NCI-H526 (cell line): ENCODE data around the gene IL17REL.
"Not testable (repeated sequence)": the region's sequence is repeated elsewhere in the genome, so short reads cannot be mapped to it uniquely, and the experiment has no call there.

Experiments used
- DNase-seq, 2 experiments: peaks; one replicate each; lab custom pipeline; 2025; lab: John Stamatoyannopoulos, UW

Gene IL17REL

DNA sequence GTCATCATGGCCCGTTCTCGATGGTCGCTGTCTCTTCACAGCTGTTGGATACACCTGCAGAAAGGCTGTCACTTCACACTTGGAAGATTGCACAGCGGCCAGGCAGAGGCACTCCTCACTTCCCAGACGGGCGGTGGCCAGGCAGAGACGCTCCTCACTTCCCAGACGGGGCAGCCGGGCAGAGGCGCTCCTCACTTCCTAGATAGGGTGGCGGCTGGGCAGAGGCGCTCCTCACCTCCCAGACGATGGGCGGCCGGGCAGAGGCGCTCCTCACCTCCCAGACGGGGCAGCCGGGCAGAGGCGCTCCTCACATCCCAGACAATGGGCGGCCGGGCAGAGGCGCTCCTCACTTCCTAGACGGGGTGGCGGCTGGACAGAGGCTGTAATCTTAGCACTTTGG, 22.7 kb downstream of the IL17REL start:
- DNase-seq = not testable (repeated sequence)

GRCh38 chr22:49986325-49986724, 26.2 kb downstream of the IL17REL start:
- no peak for DNase-seq

GRCh38 chr22:49983148-49984042, 29.2 kb downstream of the IL17REL start:
- no peak for DNase-seq

- DNase-seq = not testable (repeated sequence)
These were observed 30.8 kb downstream of the IL17REL start for GRCh38 chr22:49981799-49982198.

- DNase-seq = peak in 1 of 2 experiments; percentile 23
These were observed 32.8 kb downstream of the IL17REL start for GRCh38 chr22:49979587-49980264.

DNA sequence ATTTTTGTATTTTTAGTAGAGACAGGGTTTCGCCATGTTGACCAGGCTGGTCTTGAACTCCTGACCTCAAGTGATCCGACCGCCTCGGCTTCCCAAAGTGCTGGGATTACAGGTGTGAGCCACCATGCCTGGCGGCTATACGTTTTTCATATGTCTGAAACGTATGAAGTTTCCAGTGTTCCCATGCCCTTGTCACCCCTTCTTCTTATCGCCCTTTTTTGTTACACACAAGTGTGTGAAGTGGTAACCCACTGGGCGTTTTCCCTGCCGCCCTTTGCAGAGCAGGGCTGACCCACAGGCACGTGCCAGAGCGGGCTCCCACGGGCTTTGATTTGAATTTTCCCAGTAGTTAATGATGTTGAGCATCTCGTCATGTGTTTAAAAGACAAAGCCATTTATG, 35.0 kb downstream of the IL17REL start:
- no peak for DNase-seq

DNA sequence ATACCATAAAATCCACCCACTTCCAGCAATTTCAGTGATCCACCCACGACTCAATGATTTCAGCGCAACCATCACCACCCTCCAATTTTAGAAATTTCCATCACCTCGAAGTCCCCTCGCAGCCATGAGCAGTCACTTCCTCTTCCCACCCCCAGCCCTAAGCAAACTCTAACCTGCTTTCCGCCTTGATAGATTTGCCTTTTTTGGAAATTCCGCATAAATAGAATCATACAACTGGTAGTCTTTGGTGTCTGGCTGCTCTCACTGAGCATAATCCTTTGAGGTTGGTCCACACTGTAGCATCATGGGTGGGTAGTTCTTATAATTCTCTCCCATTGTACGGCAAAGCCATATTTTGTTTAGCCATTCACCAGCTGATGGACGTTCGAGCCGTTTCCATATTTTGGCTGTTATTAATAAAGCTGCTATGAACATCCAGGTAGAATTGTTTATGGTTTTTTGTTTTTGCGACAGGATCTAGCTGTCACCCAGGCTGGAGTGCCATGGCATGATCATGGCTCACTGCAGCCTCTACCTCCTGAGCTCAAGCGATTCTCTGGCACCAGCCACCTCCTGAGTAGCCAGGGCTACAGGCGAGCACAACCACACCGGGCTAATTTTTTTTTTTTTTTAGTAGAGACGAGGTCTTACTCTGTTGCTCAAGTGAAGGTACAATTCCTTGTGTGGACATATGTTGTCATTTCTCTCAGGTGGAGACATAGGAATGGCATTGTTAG, 36.0 kb downstream of the IL17REL start:
- DNase-seq = no peak

DNA sequence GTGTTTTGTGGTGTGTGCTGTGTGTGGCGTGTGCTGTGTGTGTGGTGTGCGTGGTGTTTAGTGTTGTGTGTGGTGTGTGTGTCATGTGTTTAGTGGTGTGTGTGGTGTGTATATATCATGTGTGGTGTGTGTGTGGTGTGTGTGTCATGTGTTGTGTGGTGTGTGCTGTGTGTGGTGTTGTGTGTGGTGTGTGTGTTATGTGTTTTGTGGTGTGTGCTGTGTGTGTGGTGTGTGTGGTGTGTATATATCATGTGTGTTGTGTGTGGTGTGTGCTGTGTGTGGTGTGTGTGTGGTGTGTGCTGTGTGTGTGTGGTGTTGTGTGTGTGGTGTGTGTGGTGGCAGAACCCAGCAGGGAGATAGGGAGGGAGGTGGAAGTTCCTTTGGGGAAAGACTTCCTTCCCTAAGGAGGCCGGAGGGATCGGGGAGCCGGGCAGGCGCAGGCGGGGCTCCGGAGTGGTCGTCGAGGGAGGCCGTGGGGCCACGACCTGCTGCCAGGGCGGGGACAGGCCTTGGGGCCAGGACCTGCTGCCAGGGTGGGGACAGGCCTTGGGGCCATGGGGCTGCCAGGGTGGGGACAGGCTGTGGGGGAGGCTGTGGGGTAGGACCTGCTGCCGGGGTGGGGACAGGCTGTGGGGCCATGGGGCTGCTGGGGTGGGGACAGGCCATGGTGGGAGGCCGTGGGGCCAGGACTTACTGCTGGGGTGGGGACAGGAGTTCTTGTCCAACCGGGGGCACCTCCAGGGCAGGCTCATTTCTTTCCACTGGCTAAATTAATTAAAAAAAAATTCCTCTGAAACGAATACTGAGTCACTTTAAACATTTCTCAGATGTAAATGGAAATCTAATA, 36.8 kb downstream of the IL17REL start:
- no peak for DNase-seq

DNA sequence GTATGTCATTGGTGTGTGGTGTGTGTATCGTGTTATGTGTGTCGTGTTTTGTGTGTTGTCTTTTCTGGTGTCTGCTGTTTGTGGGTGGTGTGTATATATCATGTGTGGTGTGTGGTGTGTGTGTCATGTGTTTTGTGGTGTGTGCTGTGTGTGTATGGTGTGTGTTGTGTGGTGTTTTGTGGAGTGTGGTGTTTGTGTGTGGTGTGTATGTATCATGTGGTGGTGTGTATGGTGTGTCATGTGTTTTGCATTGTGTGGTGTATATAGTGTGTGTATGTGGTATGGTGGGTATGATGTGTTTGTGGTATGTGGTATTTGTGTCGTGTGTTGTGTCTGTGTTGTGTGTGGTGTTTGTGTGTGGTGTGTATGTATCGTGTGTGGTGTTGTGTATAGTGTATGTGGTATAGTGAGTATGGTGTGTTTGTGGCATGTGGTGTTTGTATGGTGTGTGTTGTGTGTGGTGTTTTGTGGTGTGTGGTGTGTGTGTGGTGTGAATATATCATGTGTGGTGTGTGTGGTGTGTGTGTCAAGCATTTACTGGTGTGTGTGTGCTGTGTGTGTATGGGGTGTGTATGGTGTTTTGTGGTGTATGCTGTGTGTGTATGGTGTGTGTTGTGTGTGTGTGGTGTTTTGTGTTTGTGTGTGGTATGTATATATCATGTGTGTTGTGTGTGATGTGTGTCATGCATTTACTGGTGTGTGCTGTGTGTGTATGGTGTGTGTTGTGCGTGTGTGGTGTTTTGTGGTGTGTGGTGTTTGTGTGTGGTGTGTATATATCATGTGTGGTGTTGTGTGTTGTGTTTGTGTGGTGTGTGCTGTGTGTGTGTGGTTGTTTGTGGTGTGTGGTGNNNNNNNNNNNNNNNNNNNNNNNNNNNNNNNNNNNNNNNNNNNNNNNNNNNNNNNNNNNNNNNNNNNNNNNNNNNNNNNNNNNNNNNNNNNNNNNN, 39.3 kb downstream of the IL17REL start:
- DNase-seq = no peak

- DNase-seq = no peak
These were observed 40.2 kb downstream of the IL17REL start for GRCh38 chr22:49972163-49973017.

- DNase-seq = peak in 1 of 2 experiments; percentile 20
These were observed 41.1 kb downstream of the IL17REL start for GRCh38 chr22:49971232-49972162.

- DNase-seq = peak in 1 of 2 experiments; percentile 48
These were observed 41.9 kb downstream of the IL17REL start for GRCh38 chr22:49970528-49971231.

GRCh38 chr22:49969751-49970527, 42.6 kb downstream of the IL17REL start:
- DNase-seq = no peak

DNA sequence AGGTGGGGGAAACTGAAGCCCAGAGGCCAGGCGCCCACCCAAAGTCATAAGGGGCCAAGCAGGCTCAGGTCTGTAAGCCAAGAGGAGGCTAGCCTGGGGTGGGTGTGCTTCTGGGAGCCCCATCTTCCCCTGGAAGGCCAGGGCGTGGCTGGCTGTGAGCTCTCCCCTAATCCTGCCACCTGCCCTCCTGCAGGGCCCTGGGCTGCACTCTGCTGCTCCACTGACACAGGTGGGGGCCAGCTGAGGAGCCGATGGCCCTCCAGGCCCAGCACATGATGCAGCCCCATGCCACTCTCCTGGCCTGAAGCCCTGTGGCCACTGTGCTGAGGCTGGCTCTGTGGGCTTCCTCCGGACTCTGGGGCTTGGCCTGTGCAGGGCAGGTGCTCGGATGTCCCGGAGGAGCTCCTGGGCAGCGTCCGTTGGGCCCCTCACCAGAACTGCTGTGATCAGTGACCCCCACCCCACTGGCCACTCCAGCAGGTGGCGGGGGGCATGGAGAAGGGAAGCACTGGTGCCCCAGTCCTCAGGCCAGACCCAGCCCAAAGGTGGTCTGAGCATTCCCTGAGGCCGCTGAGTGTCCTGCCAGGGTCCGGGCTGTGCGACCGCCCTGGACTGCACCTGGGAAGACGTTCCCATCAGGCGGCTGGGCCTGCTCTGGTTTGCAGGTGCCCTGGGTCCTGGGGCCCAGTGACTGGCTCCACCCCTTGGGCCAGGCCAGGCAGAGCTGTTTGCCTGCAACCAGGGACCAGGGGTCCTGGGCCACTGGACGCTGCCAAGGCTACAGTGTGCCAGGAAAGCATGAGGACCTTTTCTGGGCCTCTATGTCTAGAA, 43.5 kb downstream of the IL17REL start:
- DNase-seq = no peak

GRCh38 chr22:49968313-49968830, 44.2 kb downstream of the IL17REL start:
- no peak for DNase-seq

GRCh38 chr22:49967706-49968208, 44.8 kb downstream of the IL17REL start:
- DNase-seq = no peak
